H1 (cell line): Measurements from ENCODE around the gene DOK6.

ENCODE experiments used
- CTCF ChIP-seq, 3 experiments: IDR thresholded peaks; 1 replicate in 2 of 3; 2 replicates in 1 of 3; pipeline versions ENCODE4 v1.5.1 to v1.6.1; 2011; ENCODE audit warnings: low read length in 3 of 3, mild to moderate bottlenecking in 3 of 3, inconsistent platforms in 2 of 3, low read depth in 1 of 3, moderate library complexity in 1 of 3; ENCODE audit not compliant: insufficient read depth in 1 of 3; ENCODE audit errors: control extremely low read depth in 1 of 3
- EGR1 ChIP-seq: IDR thresholded peaks from 2 replicates; pipeline ENCODE4 v1.6.1; 2011; ENCODE audit warnings: low read depth, low read length, borderline replicate concordance
- GTF2F1 ChIP-seq: IDR thresholded peaks from 2 replicates; pipeline ENCODE4 v1.6.1; 2012; ENCODE audit warnings: low read depth, low read length, improper control_type of control experiment, borderline replicate concordance
- MAX ChIP-seq: IDR thresholded peaks from 2 replicates; pipeline ENCODE4 v1.6.1; 2012; ENCODE audit warnings: inconsistent platforms
- POLR2AphosphoS5 ChIP-seq: IDR thresholded peaks from 2 replicates; pipeline ENCODE4 v1.6.1; 2011; ENCODE audit warnings: low read depth, low read length

- TF ChIP-seq CTCF (IDR thresholded peaks at IDR 0.05; ENCODE audit: control extremely low read depth in 1 of 3, insufficient read depth in 1 of 3, low read depth in 1 of 3, low read length in 3 of 3) (no peak), GTF2F1 (no peak), EGR1 (no peak), MAX (no peak), POLR2AphosphoS5 (no peak)
Observed at GRCh38 chr18:69838003-69838402, 437.3 kb downstream of the DOK6 start.
